Keratinocyte (primary cell): ENCODE data around the gene MORF4L1. TPM values are rescaled to one million over a fixed set of nuclear protein-coding genes. Genes with fewer than 3 reads are reported as not detected.
"Not testable (repeated sequence)": the region's sequence is repeated elsewhere in the genome, so short reads cannot be mapped to it uniquely, and the experiment has no call there.

Source experiments
- DNase-seq: peaks from one replicate; pipeline ENCODE4 v3.0.0-alpha.2; 2011; ENCODE audit warnings: low read depth, missing footprints, low spot score
- FAIRE-seq: peaks from 2 replicates; lab custom pipeline; 2011; peaks lifted over from hg19 to GRCh38; lab: Jason Lieb, UNC
- H2AFZ ChIP-seq: 2 replicates; pipeline ENCODE4 v1.6.0; 2012; ENCODE audit warnings: low read length, control low read depth, inconsistent platforms; ENCODE audit not compliant: control insufficient read depth
- H3K27ac ChIP-seq: 2 replicates; pipeline ENCODE4 v1.5.1; 2011; ENCODE audit warnings: low read length; ENCODE audit not compliant: control insufficient read depth, insufficient read depth
- H3K27me3 ChIP-seq: 3 replicates; pipeline ENCODE4 v1.6.0; 2011; ENCODE audit warnings: low read length; ENCODE audit not compliant: control insufficient read depth, insufficient read depth; ENCODE audit errors: extremely low read depth
- H3K36me3 ChIP-seq, 2 experiments: 2 replicates in 1 of 2; 3 replicates in 1 of 2; pipeline ENCODE4 v1.5.1; 2011; ENCODE audit warnings: low read length in 2 of 2, mild to moderate bottlenecking in 1 of 2; ENCODE audit not compliant: control insufficient read depth in 2 of 2, insufficient read depth in 2 of 2; ENCODE audit errors: extremely low read depth in 1 of 2
- H3K4me1 ChIP-seq: 3 replicates; pipeline ENCODE4 v1.5.1; 2011; ENCODE audit warnings: low read length; ENCODE audit not compliant: control insufficient read depth, insufficient read depth; ENCODE audit errors: extremely low read depth
- H3K4me2 ChIP-seq: 3 replicates; pipeline ENCODE4 v1.6.0; 2011; ENCODE audit warnings: low read depth, low read length; ENCODE audit not compliant: control insufficient read depth, insufficient read depth; ENCODE audit errors: extremely low read depth
- H3K4me3 ChIP-seq, 3 experiments: fragments of 200-600 bp in 1 of 3; sonication (generic) in 1 of 3; 2 replicates in 2 of 3; 3 replicates in 1 of 3; pipeline ENCODE4 v1.5.1; 2011 to 2016; ENCODE audit warnings: low read length in 3 of 3, mild to moderate bottlenecking in 3 of 3, control low read depth in 2 of 3, inconsistent platforms in 1 of 3, low read depth in 1 of 3, mixed read lengths in 1 of 3, mixed run types in 1 of 3, moderate library complexity in 1 of 3; ENCODE audit not compliant: control insufficient read depth in 2 of 3, insufficient read depth in 2 of 3; ENCODE audit errors: extremely low read depth in 1 of 3
- H3K79me2 ChIP-seq: 2 replicates; pipeline ENCODE4 v1.6.0; 2012; ENCODE audit warnings: low read length; ENCODE audit not compliant: control insufficient read depth, insufficient read depth
- H3K9ac ChIP-seq: 3 replicates; pipeline ENCODE4 v1.6.0; 2011; ENCODE audit warnings: low read length; ENCODE audit not compliant: control insufficient read depth, insufficient read depth; ENCODE audit errors: extremely low read depth
- H3K9me1 ChIP-seq: 3 replicates; pipeline ENCODE4 v1.6.0; 2011; ENCODE audit warnings: low read length; ENCODE audit not compliant: control insufficient read depth, insufficient read depth; ENCODE audit errors: extremely low read depth
- H3K9me3 ChIP-seq: 2 replicates; pipeline ENCODE4 v1.5.1; 2012; ENCODE audit warnings: low read depth, low read length; ENCODE audit not compliant: control insufficient read depth
- H4K20me1 ChIP-seq: 3 replicates; pipeline ENCODE4 v1.6.0; 2011; ENCODE audit warnings: low read length; ENCODE audit not compliant: control insufficient read depth, insufficient read depth; ENCODE audit errors: extremely low read depth
- EZH2 ChIP-seq: IDR thresholded peaks from one replicate; pipeline ENCODE4 v1.6.1; 2012; ENCODE audit warnings: inconsistent platforms, mild to moderate bottlenecking, low read length, moderate library complexity
- dilution Hi-C: fragments of 300-500 bp; cut with MboI; formaldehyde crosslinking; loops from one replicate; pipeline ENCODE4 v1.7.0; 2020; ENCODE audit warnings: low sequenced_read_pairs; ENCODE audit not compliant: extremely low pct_ligation_motif_present
- polyA plus RNA-seq, 5 experiments: library from polyadenylated mRNA; depleted of rRNA in 3 of 5; stranded (reverse) in 3 of 5; stranded (forward) in 1 of 5; unstranded in 1 of 5; fragments of >200 nt; gene quantifications; 1 replicate in 1 of 5; 2 replicates in 3 of 5; 3 replicates in 1 of 5; pipeline versions ENCODE4 v1.2.1 to v1.2.3, GENCODE V29; 2011 to 2012; ENCODE audit warnings: missing spikeins in 2 of 5, low read depth in 1 of 5, low replicate concordance in 1 of 5
- TF ChIP-seq, protein P1 (sequence below), 3 experiments: IDR thresholded peaks in 1 of 3; conservative IDR thresholded peaks in 1 of 3; optimal IDR thresholded peaks in 1 of 3; 2 replicates in 2 of 3; 3 replicates in 1 of 3; pipeline versions ENCODE3 to v1.5.1; 2011; ENCODE audit warnings: low read length in 3 of 3, mild to moderate bottlenecking in 3 of 3, moderate library complexity in 2 of 3, control low read depth in 1 of 3, inconsistent platforms in 1 of 3; ENCODE audit not compliant: insufficient read depth in 2 of 3; ENCODE audit errors: extremely low read depth in 1 of 3

MORF4L1 gene
- polyA plus RNA-seq, 1 donor (not counting 4 experiments of a cell fraction or from before 2014, with no cell fraction given): 281 TPM

DNA sequence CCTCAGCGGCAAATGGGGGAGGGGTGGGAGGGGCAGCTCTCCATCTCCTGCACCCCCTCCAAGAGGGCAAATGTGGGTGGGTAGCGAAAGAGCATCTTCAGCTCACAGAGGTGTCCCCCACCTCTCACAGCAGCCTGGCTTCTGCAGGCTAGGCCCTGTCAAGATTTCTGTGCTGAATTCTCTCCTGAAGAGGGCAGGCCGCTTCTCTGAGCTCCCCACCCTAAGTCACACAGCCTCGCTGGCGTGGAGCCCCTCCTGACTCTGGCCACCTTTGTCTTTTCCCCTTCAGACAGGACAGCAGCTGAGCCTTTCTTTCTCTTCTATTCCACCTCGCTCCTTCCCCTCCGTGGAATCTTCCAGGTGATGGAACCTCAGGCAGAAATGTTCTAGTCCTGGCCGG, 35.1 kb upstream of the MORF4L1 start:
- Histone ChIP-seq H3K79me2 (no peaks in the 10 kb centered on the region), H3K9ac (no peak overlapping the region), H3K9me1 (no peaks in the 10 kb centered on the region), H3K27ac (no peak overlapping the region), H3K9me3 (no peaks in the 10 kb centered on the region), H4K20me1 (no peaks in the 10 kb centered on the region), H3K36me3 (no peaks in the 10 kb centered on the region), H3K27me3 (no peaks in the 10 kb centered on the region), H3K4me1 (no peaks in the 10 kb centered on the region), H2AFZ (no peak overlapping the region), H3K4me3 (no peak overlapping the region), H3K4me2 (no peak overlapping the region)
- DNase-seq: no peak
- TF ChIP-seq, protein P1, sequence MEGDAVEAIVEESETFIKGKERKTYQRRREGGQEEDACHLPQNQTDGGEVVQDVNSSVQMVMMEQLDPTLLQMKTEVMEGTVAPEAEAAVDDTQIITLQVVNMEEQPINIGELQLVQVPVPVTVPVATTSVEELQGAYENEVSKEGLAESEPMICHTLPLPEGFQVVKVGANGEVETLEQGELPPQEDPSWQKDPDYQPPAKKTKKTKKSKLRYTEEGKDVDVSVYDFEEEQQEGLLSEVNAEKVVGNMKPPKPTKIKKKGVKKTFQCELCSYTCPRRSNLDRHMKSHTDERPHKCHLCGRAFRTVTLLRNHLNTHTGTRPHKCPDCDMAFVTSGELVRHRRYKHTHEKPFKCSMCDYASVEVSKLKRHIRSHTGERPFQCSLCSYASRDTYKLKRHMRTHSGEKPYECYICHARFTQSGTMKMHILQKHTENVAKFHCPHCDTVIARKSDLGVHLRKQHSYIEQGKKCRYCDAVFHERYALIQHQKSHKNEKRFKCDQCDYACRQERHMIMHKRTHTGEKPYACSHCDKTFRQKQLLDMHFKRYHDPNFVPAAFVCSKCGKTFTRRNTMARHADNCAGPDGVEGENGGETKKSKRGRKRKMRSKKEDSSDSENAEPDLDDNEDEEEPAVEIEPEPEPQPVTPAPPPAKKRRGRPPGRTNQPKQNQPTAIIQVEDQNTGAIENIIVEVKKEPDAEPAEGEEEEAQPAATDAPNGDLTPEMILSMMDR (optimal IDR thresholded peaks at IDR 0.05 in 1 of 3, IDR thresholded peaks at IDR 0.05 in 1 of 3, conservative IDR thresholded peaks at IDR 0.05 in 1 of 3; ENCODE audit: extremely low read depth in 1 of 3, insufficient read depth in 2 of 3, low read length in 3 of 3): no peak
- no peak for TF ChIP-seq EZH2
- dilution Hi-C loops: no loop called here
- no peak for FAIRE-seq

DNA sequence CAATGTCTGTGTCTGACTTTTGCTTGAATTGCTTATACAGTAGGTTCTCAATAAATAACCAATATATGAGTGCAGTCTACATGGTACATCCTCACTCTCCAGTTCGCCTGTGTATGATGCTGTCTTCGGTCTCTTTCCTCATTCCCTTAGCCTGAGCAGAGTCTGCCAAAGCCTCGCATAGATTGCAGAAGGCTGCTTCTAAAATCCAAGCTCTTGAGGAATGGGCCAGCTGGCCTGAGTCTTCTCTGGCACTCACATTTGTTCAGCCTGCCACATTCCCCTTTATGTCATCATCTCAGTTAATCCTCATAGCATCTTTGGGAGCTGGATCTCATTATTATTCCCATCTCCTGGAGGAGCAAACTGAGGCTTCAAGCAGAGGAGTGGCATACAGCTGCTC, 34.2 kb upstream of the MORF4L1 start:
- Histone ChIP-seq H3K9ac (no peak overlapping the region), H2AFZ (no peak overlapping the region), H3K27ac (no peak overlapping the region), H3K79me2 (no peaks in the 10 kb centered on the region), H3K9me1 (no peaks in the 10 kb centered on the region), H3K27me3 (no peaks in the 10 kb centered on the region), H4K20me1 (no peaks in the 10 kb centered on the region), H3K4me2 (no peak overlapping the region), H3K9me3 (no peaks in the 10 kb centered on the region), H3K4me1 (no peaks in the 10 kb centered on the region), H3K36me3 (no peaks in the 10 kb centered on the region), H3K4me3 (no peak overlapping the region)
- dilution Hi-C loops: no loop called here
- TF ChIP-seq, protein P1 (optimal IDR thresholded peaks at IDR 0.05 in 1 of 3, IDR thresholded peaks at IDR 0.05 in 1 of 3, conservative IDR thresholded peaks at IDR 0.05 in 1 of 3; ENCODE audit: extremely low read depth in 1 of 3, insufficient read depth in 2 of 3, low read length in 3 of 3): no peak
- no peak for TF ChIP-seq EZH2
- DNase-seq (no peak), FAIRE-seq (no peak)

DNA sequence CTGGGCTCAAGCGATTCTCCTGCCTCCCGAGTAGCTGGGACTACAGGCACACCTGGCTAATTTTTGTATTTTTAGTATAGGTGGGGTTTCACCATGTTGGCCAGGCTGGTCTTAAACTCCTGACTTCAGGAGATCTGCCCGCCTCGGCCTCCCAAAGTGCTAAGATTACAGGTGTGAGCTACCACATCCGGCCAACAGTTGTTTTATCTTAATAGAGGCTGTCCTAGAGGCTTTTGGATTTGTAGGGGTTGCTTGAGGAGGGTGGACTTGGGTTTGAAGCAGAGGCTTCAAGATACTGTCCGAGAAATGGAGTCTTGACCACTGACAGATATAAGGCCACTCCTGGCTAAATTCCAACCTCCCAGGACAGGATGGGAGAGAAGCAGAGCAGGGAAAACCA, 33.5 kb upstream of the MORF4L1 start:
- FAIRE-seq, H3K9me3 ChIP-seq, DNase-seq, H2AFZ ChIP-seq, H3K9me1 ChIP-seq, H3K79me2 ChIP-seq, H3K4me3 ChIP-seq, H3K4me1 ChIP-seq, H3K4me2 ChIP-seq, H3K9ac ChIP-seq, H4K20me1 ChIP-seq, dilution Hi-C loops, H3K36me3 ChIP-seq, H3K27ac ChIP-seq, H3K27me3 ChIP-seq: not testable (repeated sequence)
